AG08396 (cell line): ENCODE results near the gene SLC35E4.
"Not testable (repeated sequence)": the region's sequence is repeated elsewhere in the genome, so short reads cannot be mapped to it uniquely, and the experiment has no call there.

Source experiments
- DNase-seq: peaks from one replicate; pipeline ENCODE4 v3.0.0; 2012; ENCODE audit warnings: low spot score, mixed read lengths

Gene SLC35E4

GRCh38 chr22:30635273-30636225 is at the start of gene SLC35E4:
Gene SLC35E4, plus strand, starts transcription at chr22:30635781. Its CDS starts 670 bp downstream, at chr22:30636451.
- peak; percentile 98 for DNase-seq

GRCh38 chr22:30586414-30586813 is 49.2 kb upstream of the SLC35E4 start:
- no peak for DNase-seq

GRCh38 chr22:30591191-30591587 is 44.4 kb upstream of the SLC35E4 start:
- no peak for DNase-seq

- peak; percentile 98 for DNase-seq
Observed at GRCh38 chr22:30591588-30592359, 43.8 kb upstream of the SLC35E4 start, which contains the start of gene PES1. Gene PES1, minus strand, starts transcription at chr22:30591910. Its CDS starts 77 bp downstream, at chr22:30591833.

GRCh38 chr22:30592360-30592713 is 43.2 kb upstream of the SLC35E4 start:
- not testable (repeated sequence) for DNase-seq

- DNase-seq, result no peak
Observed at GRCh38 chr22:30596199-30596598, 39.4 kb upstream of the SLC35E4 start.

GRCh38 chr22:30596886-30597285 is 38.7 kb upstream of the SLC35E4 start:
- no peak for DNase-seq

- no peak for DNase-seq
Observed at GRCh38 chr22:30598986-30599385, 36.6 kb upstream of the SLC35E4 start.

- no peak for DNase-seq
Observed at GRCh38 chr22:30600921-30601320, 34.7 kb upstream of the SLC35E4 start.

- no peak for DNase-seq
Observed at GRCh38 chr22:30601464-30601863, 34.1 kb upstream of the SLC35E4 start.

GRCh38 chr22:30602049-30602448 is 33.5 kb upstream of the SLC35E4 start:
- no peak for DNase-seq

GRCh38 chr22:30603801-30604200 is 31.8 kb upstream of the SLC35E4 start:
- no peak for DNase-seq

- DNase-seq, result no peak
Observed at GRCh38 chr22:30604723-30605122, 30.9 kb upstream of the SLC35E4 start.

GRCh38 chr22:30605449-30606110 is 30.0 kb upstream of the SLC35E4 start:
- peak; percentile 58 for DNase-seq

GRCh38 chr22:30606455-30607299 is 28.9 kb upstream of the SLC35E4 start, which contains the start of gene TCN2:
Gene TCN2, plus strand, starts transcription at chr22:30607174. Its CDS starts 158 bp downstream, at chr22:30607332.
- DNase-seq, result peak; percentile 76

GRCh38 chr22:30607300-30607930 is 28.2 kb upstream of the SLC35E4 start:
- no peak for DNase-seq

GRCh38 chr22:30607939-30608338 is 27.6 kb upstream of the SLC35E4 start:
- DNase-seq, result no peak

GRCh38 chr22:30609260-30610185 is 26.1 kb upstream of the SLC35E4 start:
- DNase-seq, result peak; percentile 84

- DNase-seq, result no peak
Observed at GRCh38 chr22:30610299-30610698, 25.3 kb upstream of the SLC35E4 start.

- DNase-seq, result no peak
Observed at GRCh38 chr22:30611197-30611596, 24.4 kb upstream of the SLC35E4 start.
